Left cardiac atrium (tissue), 4 donors: ENCODE results near the gene GOLGA3. TPM values are rescaled to one million over a fixed set of nuclear protein-coding genes. Genes with fewer than 3 reads are reported as not detected.

Source experiments
- ATAC-seq, 2 donors: fragments of 200-7000 bp; cut with Tn5 transposase; one replicate each; pipeline ENCODE4 v1.9.1; 2020; ENCODE audit warnings: mild to moderate bottlenecking in 2 of 2, moderate library complexity in 2 of 2
- DNase-seq: peaks from one replicate; pipeline ENCODE4 v3.0.0-alpha.2; 2020
- intact Hi-C, 2 donors: fragments of 100-400 bp; cut with DNase I; formaldehyde crosslinking; loops; one replicate each; pipeline versions ENCODE4 v1.14.1 to v1.15.1; 2022 to 2023
- total RNA-seq, 2 donors: library from RNA; stranded (reverse); fragmentation: NEBNext Ultra II Directional; extraction: Animal tissue kit (Norgen Biotek cat#: 25700); gene quantifications; one replicate each; pipeline ENCODE4 v1.2.1, GENCODE V29; 2021
- donor health status: DM: no; HTN: yes; CAD: no.
- donor health status: DM: no; HTN: yes; CAD: no; lungs with severe emphysema.
- donor health status: DM: yes; HTN: yes; CAD: no.
- donor health status: Dilated cardiomyopathy.

The GOLGA3 gene
- total RNA-seq, 2 donors from 2014 or later, result 37.9 to 50.3 TPM

DNA sequence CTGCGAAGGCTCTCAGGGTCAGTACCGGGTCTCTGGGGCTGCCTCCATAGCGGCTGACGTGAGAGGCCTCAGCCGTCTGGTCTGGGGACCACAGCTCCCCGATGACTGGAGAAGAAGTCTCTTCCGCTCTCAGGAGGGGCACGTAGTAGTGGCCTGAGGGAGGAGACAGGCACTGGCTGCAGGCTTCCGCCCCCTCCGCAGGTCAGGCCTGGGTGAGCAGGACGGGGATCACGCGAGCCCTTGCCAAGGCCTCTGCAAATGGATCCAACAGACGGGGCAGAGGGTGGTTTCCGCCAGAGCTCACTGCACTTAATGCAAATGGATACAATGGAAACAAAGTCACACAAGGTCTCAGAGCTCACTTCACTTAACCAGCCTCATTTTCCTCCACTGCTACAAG lies 91.8 kb downstream of the GOLGA3 start:
- intact Hi-C loops, result no loop called here
- ATAC-seq (no peak), DNase-seq (no peak)

- DNase-seq (no peak), ATAC-seq (no peak)
- intact Hi-C loops, result no loop called here
Observed at GRCh38 chr12:132736378-132736777, 92.3 kb downstream of the GOLGA3 start.

- intact Hi-C loops, result no loop called here
- no peak for DNase-seq
- ATAC-seq, result no peak
Observed at GRCh38 chr12:132735496-132735895, 93.2 kb downstream of the GOLGA3 start.

DNA sequence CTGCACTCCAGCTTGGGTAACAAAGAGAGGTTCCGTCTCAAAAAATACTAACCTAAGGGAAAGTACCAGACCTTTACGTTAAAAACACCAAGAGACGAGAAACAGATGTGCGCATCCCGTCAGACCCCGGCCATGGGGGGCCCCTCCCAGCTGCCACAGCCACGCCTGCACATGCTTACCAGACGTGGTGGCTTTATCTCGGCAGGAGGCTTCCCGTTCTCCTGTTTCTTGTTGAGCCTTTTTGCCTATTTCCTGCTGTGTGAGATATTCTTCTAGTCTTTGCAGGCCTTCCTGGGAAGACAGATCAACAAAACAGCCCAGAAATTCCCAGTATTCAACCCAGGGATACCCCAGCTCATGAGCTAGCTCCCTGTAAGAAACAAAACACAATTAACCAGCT lies 94.5 kb downstream of the GOLGA3 start:
- DNase-seq (no peak), ATAC-seq (no peak)
- intact Hi-C loops, result no loop called here

DNA sequence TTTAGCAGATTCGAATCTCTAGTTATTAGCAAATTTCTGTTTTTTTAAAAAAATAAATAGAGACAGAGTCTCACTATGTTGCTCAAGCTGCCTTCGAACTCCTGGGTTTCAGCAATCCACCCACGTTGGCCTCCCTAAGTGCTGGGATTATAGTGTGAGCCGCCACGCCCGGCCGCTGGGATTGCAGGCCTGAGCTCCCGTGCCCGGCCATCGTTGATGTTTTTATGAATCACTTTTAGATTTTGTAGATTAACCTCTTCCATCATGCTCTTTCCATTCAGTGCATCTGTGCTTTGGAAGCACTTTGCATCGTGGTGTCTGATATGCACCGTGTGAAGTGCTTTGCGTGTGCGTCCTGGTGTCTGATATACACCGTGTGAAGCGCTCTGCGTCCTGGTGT lies 97.1 kb downstream of the GOLGA3 start:
- ATAC-seq (no peak), DNase-seq (no peak)
- intact Hi-C loops, result no loop called here

- no peak for ATAC-seq
- intact Hi-C loops, result no loop called here
- no peak for DNase-seq
Observed at GRCh38 chr12:132730353-132730752, 98.3 kb downstream of the GOLGA3 start.

DNA sequence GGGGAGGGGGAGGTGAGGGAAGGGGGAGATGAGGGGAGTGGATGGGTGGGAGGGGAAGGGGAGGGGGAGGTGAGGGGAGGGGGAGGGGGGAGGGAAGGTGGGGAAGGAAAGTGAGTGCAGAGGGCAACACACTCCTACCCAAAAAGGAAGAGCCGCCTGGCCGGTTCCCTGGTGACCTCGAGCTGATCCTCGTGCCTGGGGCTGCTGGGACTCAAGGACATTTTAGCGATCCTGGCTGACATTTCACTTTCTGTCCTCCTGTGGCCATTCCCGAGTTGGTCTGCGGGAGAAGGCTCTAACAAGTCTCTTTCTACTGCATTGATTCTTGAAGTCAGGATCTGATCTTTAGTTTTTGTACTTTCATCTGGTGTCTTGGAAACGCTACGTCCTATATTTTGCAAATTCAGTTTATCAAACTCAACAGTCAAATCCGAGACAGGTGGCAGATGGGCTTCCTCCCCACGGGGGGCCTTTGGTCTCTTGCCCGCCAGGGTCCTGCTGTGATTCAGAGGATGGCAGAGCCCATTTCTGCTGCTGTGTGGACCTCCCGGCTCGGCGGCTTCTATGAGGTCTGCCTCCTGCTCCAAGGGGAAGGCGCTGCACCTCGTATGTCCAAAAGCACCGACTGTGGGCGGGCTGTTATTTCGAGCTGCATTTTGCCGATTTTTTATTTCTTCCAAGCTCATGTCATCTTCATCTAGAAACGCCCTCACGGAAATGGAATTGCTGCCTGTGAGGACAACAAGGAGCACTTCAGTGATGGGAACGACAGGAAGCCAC lies 98.9 kb downstream of the GOLGA3 start:
- intact Hi-C loops, result no loop called here
- DNase-seq (no peak), ATAC-seq (no peak)

GRCh38 chr12:132728502-132728901 lies 100.2 kb downstream of the GOLGA3 start:
- intact Hi-C loops, result no loop called here
- ATAC-seq, result no peak
- DNase-seq, result no peak

DNA sequence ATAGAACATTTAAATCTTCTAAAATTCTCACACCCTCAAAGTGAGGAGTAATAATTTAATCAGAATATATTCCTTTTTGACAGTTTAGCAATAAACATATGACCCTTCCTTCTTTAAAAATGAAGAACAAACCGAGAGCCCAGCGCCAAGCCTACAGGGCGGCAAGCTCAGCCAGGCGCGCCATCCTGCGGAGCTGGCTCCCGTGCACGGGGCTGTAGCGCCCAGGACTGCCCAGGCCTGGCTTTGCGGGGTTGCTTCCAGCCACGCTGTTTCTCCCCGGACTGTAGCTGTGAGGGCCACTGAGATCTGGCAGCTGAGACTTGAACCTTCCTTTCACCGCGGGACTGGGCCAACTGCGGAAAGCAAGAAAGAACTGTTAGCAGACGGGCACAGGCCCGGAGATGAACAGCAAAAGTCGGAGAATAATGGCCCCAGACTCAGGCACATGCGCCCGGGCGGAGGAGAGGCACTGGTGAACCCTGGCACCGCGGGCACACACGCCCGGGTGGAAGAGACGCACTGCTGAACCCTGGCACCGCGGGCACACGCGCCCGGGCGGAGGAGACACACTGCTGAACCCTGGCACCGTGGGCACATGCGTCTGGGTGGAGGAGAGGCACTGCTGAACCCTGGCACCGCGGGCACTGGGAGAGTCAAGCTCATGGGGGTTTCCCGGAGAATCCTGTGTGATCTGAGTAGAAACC lies 101.4 kb downstream of the GOLGA3 start:
- intact Hi-C loops, result no loop called here
- DNase-seq (no peak), ATAC-seq (no peak)

- ATAC-seq (no peak), DNase-seq (no peak)
- intact Hi-C loops, result no loop called here
Observed at GRCh38 chr12:132726386-132726785, 102.3 kb downstream of the GOLGA3 start.

- DNase-seq (no peak), ATAC-seq (no peak)
- intact Hi-C loops, result no loop called here
Observed at GRCh38 chr12:132724506-132725241, 104.0 kb downstream of the GOLGA3 start.

DNA sequence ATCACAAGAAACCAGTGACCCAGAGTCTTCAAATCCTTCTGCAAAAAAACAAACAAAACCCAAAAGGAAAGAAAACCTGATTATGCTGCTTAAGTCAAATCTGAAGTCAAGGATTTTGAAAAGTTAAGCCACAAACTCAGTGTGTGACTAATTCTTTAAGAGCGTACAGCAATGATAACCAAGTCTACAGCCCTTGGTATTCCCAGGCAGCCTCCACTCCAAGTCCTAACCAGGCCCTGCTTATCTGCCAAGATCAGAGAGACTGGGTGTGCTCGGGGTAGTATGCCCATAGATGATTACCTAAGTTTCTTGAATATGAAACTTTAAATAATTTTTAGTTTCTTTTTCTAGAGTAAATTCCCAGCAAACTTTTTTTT lies 104.9 kb downstream of the GOLGA3 start:
- no peak for DNase-seq
- ATAC-seq, result no peak
- intact Hi-C loops, result no loop called here

DNA sequence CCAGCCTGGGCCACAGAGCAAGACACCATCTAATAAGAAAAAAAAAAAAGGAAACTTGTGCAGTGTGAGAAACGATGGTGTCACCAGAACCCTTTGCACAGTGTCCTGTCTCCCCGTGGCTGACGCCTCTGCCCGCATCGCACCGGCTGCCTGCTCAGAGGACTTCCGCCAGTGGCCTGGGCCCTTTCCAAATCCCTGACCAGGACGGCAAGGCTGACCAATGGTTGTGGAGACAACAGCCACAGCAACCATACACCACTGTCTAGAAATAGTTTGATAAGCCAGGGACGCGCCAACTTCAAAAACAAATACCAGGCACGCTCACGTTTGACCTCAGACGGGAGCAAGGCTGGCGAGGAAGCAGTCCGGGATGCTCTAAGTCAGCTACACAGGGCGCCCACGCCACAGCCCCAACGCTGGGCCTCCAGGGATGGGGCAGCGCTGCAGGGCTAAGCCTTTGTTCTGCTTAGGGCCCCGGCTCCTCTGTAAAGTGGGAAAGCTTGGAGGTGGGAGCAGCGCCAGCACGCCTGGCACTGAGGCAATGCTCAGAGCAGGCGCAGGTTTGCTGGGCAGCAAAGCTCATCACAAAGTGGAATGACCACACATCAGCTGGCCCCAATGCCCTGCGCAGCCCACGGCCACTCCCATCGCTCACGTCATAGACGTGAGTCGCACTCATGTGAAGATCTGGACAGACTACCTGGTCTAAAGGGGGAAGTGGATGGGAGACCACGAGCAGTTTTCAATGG lies 105.5 kb downstream of the GOLGA3 start:
- peak; percentile 67 for DNase-seq
- ATAC-seq, result peak; percentile 67 to 76
- intact Hi-C loops, result no loop called here

GRCh38 chr12:132720606-132721345 lies 107.9 kb downstream of the GOLGA3 start:
- intact Hi-C loops, result no loop called here
- no peak for DNase-seq

GRCh38 chr12:132719954-132720324 lies 108.7 kb downstream of the GOLGA3 start:
- intact Hi-C loops, result no loop called here
- DNase-seq, result no peak
- no peak for ATAC-seq

More at GRCh38 chr12:132720606-132721345, 107.9 kb downstream of the GOLGA3 start:
- no peak for ATAC-seq

DNA sequence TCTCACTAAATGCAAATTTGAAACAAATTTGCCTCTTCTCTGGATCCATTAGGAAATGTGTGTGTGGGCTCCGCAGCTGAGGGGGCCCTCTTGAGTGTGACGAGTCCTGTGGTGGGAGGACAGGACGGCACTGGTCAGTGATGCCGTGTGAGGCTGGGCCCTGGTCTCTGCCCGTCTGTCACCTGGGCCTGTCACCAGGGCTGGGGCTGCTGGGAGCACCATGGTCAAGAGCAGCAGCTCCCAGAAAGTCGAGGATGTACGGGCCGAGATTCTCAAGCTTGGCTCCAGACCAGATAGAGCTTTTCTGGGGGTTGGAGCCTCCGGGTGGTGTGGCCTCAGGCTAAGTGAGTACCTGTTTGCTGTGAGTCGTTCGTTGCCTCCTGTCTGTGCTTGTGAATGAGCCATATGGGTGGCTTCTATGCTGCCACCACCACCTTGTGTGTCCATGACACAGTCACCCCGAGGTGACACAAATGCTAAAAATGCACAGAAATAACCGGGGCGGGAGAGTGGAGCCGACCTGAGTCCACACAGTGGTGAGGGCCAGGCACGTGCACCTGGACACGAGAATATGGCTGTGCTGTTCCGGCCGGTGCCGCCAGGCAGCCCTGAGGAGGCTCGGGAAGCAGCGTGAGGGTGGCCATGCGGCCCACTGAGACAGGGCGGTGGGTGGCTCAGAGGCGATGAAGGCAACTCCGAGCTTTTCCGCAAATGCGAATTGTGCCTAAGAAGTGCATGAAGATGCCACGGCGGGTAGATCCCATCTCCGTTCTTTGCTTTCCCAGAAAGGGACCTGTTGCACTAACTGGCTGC lies 109.3 kb downstream of the GOLGA3 start:
- DNase-seq (no peak), ATAC-seq (peak in 1 of 2 donors; percentile 4)
- intact Hi-C loops, result no loop called here
